CD14-positive monocyte (primary cell): Measurements from ENCODE around the gene MISP3. TPM values are rescaled to one million over a fixed set of nuclear protein-coding genes. Genes with fewer than 3 reads are reported as not detected.

Experiments used
- DNase-seq, 3 donors: peaks; one replicate each; pipeline ENCODE4 v3.0.0-alpha.2; 2011 to 2022
- H2AFZ ChIP-seq: 2 replicates; pipeline ENCODE4 v1.6.0; 2012; ENCODE audit warnings: mild to moderate bottlenecking, low read depth, low read length, inconsistent platforms; ENCODE audit not compliant: insufficient read depth, poor library complexity, severe bottlenecking
- H3K27ac ChIP-seq, 2 donors: 1 replicate in 1 of 2; 2 replicates in 1 of 2; pipeline ENCODE4 v1.5.1; 2012 to 2013; ENCODE audit warnings: low read length in 2 of 2, control low read depth in 1 of 2, inconsistent platforms in 1 of 2, low read depth in 1 of 2, mild to moderate bottlenecking in 1 of 2
- H3K27me3 ChIP-seq, 2 donors: one replicate each; pipeline versions ENCODE4 v1.6.0 to v1.6.1; 2011 to 2013; ENCODE audit warnings: low read length in 2 of 2; ENCODE audit not compliant: control insufficient read depth in 2 of 2, insufficient read depth in 2 of 2
- H3K36me3 ChIP-seq, 2 donors: replicated peaks in 1 of 2; 1 replicate in 1 of 2; 2 replicates in 1 of 2; pipeline versions ENCODE4 v1.5.1 to v1.6.1; 2012 to 2013; ENCODE audit warnings: low read length in 2 of 2, control low read depth in 1 of 2, inconsistent platforms in 1 of 2, mild to moderate bottlenecking in 1 of 2; ENCODE audit not compliant: insufficient read depth in 2 of 2, control insufficient read depth in 1 of 2
- H3K4me1 ChIP-seq, 2 donors: 1 replicate in 1 of 2; 2 replicates in 1 of 2; pipeline versions ENCODE4 v1.5.1 to v1.6.1; 2012 to 2013; ENCODE audit warnings: low read length in 2 of 2, control low read depth in 1 of 2, inconsistent platforms in 1 of 2, mild to moderate bottlenecking in 1 of 2, moderate library complexity in 1 of 2; ENCODE audit not compliant: insufficient read depth in 2 of 2, control insufficient read depth in 1 of 2
- H3K4me2 ChIP-seq: replicated peaks from 2 replicates; pipeline ENCODE3; 2012; ENCODE audit warnings: low read length, moderate library complexity, mild to moderate bottlenecking; ENCODE audit not compliant: poor library complexity, severe bottlenecking; ENCODE audit errors: extremely low read depth
- H3K4me3 ChIP-seq, 3 experiments: fragments of 200-600 bp in 1 of 3; sonication (generic) in 1 of 3; replicated peaks in 1 of 3; 1 replicate in 2 of 3; 2 replicates in 1 of 3; pipeline ENCODE4 v1.5.1; 2011 to 2013; ENCODE audit warnings: low read length in 3 of 3, mild to moderate bottlenecking in 3 of 3, control low read depth in 2 of 3, low read depth in 2 of 3, inconsistent platforms in 1 of 3, moderate library complexity in 1 of 3
- H3K79me2 ChIP-seq: 2 replicates; pipeline ENCODE4 v1.6.0; 2012; ENCODE audit warnings: mild to moderate bottlenecking, control low read depth, inconsistent platforms, low read length, moderate library complexity; ENCODE audit not compliant: insufficient read depth
- H3K9ac ChIP-seq: 2 replicates; pipeline ENCODE4 v1.6.0; 2017; ENCODE audit warnings: low read length, mild to moderate bottlenecking; ENCODE audit not compliant: insufficient read depth, poor library complexity, severe bottlenecking
- H3K9me3 ChIP-seq, 2 donors: replicated peaks in 1 of 2; 1 replicate in 1 of 2; 2 replicates in 1 of 2; pipeline versions ENCODE4 v1.5.1 to v1.6.1; 2012 to 2013; ENCODE audit warnings: low read length in 2 of 2, control low read depth in 1 of 2; ENCODE audit not compliant: control insufficient read depth in 1 of 2, insufficient read depth in 1 of 2
- H4K20me1 ChIP-seq: 2 replicates; pipeline ENCODE4 v1.6.0; 2012; ENCODE audit warnings: mild to moderate bottlenecking, low read length, control low read depth, moderate library complexity; ENCODE audit not compliant: insufficient read depth
- H3K27ac Mint-ChIP-seq, 7 donors: one replicate each; pipeline ENCODE4 v1.8.0; 2020; ENCODE audit warnings: mild to moderate bottlenecking in 7 of 7, mixed read lengths in 7 of 7, moderate library complexity in 6 of 7, inconsistent platforms in 2 of 7
- H3K27me3 Mint-ChIP-seq, 3 donors: one replicate each; pipeline ENCODE4 v1.8.0; 2021 to 2022; ENCODE audit warnings: low read depth in 3 of 3, mild to moderate bottlenecking in 3 of 3, mixed read lengths in 3 of 3, moderate library complexity in 3 of 3, inconsistent platforms in 1 of 3
- H3K36me3 Mint-ChIP-seq, 2 donors: one replicate each; pipeline ENCODE4 v1.8.0; 2020; ENCODE audit warnings: mixed read lengths in 2 of 2, inconsistent platforms in 1 of 2, mild to moderate bottlenecking in 1 of 2
- H3K4me1 Mint-ChIP-seq: one replicate; pipeline ENCODE4 v1.8.0; 2020; ENCODE audit warnings: mild to moderate bottlenecking, mixed read lengths
- H3K4me3 Mint-ChIP-seq, 2 donors: one replicate each; pipeline ENCODE4 v1.8.0; 2020; ENCODE audit warnings: mild to moderate bottlenecking in 2 of 2, mixed read lengths in 2 of 2, moderate library complexity in 1 of 2
- H3K9me3 Mint-ChIP-seq, 7 donors: one replicate each; pipeline ENCODE4 v1.8.0; 2020 to 2022; ENCODE audit warnings: mixed read lengths in 7 of 7, mild to moderate bottlenecking in 6 of 7, moderate library complexity in 6 of 7, inconsistent platforms in 2 of 7
- CTCF ChIP-seq: fragments of 200-600 bp; IDR thresholded peaks from one replicate; pipeline ENCODE4 v1.8.0; 2022; ENCODE audit warnings: antibody characterized with exemption, mild to moderate bottlenecking
- WGBS: methylation state at CpG from one replicate; pipeline ENCODE4 v1.1.5; 2013; ENCODE audit warnings: missing lambda C conversion rate; ENCODE audit not compliant: insufficient coverage; 5-methylcytosine and 5-hydroxymethylcytosine counted together
- intact Hi-C, 2 donors: fragments of 100-400 bp; cut with micrococcal nuclease; formaldehyde crosslinking; loops; one replicate each; pipeline versions ENCODE4 v1.15.0 to v1.15.1; 2023
- polyA plus RNA-seq, 3 donors: library from polyadenylated mRNA; depleted of rRNA in 1 of 3; unstranded in 2 of 3; stranded (reverse) in 1 of 3; fragments of 300-500 nt in 2 of 3; fragments of >200 nt in 1 of 3; fragmentation: Illumina TruSeq in 2 of 3; gene quantifications; 1 replicate in 2 of 3; 2 replicates in 1 of 3; pipeline ENCODE4 v1.2.3, GENCODE V29; 2012 to 2021

Gene MISP3
- polyA plus RNA-seq, 3 donors = 0.42 to 0.77 (median 0.52) TPM

- peaks cover 80% of the 10 kb centered on the region for H3K79me2 ChIP-seq
- H3K36me3 ChIP-seq = peaks cover under 1 to 7% of the 10 kb centered on the region in 2 donors
- Mint-ChIP-seq H3K27me3 (peaks cover 0 to 1% (median 0%) of the 10 kb centered on the region in 3 donors), H3K4me1 (peaks cover 72% of the 10 kb centered on the region), H3K4me3 (peak overlapping the region; percentile 91 to 95), H3K9me3 (no peaks in the 10 kb centered on the region), H3K27ac (peak overlapping the region; percentile 85 to 97 (median 90)), H3K36me3 (peaks cover 2 to 27% of the 10 kb centered on the region in 2 donors)
- H2AFZ ChIP-seq = no peak overlapping the region
- no peak for TF ChIP-seq CTCF
- peaks cover 62% of the 10 kb centered on the region for H4K20me1 ChIP-seq
- peak overlapping the region; percentile 88 to 99 (median 90) for H3K4me3 ChIP-seq
- H3K4me2 ChIP-seq = peak overlapping the region; percentile 99
- peaks cover 69 to 81% of the 10 kb centered on the region in 2 donors for H3K4me1 ChIP-seq
- no peak overlapping the region for H3K9ac ChIP-seq
- DNase-seq = no peak
- intact Hi-C loops = loop anchor here (2.0 to 5.0 kb wide), 5 partner anchors 19 to 113 kb away; partner anchors contain the start of gene ASF1B (in 1 of the 2)
- H3K27me3 ChIP-seq = no peaks in the 10 kb centered on the region
- 91% methylated on average over 3 of the region's 5 CpGs for WGBS
- H3K9me3 ChIP-seq = no peaks in the 10 kb centered on the region
- peak overlapping the region; percentile 70 to 86 for H3K27ac ChIP-seq
Observed at GRCh38 chr19:14115756-14116155, 43.2 kb downstream of the MISP3 start.

GRCh38 chr19:14116525-14116917 lies 43.9 kb downstream of the MISP3 start:
- whole genome bisulfite sequencing = 0% methylated on average over 3 of the region's 6 CpGs
- Mint-ChIP-seq H3K27ac (peak overlapping the region; percentile 80 to 97 (median 90)), H3K27me3 (peaks cover 0 to 1% (median 0%) of the 10 kb centered on the region in 3 donors), H3K4me3 (peak overlapping the region; percentile 91 to 95), H3K9me3 (no peaks in the 10 kb centered on the region), H3K4me1 (peaks cover 74% of the 10 kb centered on the region), H3K36me3 (peaks cover 0 to 21% of the 10 kb centered on the region in 2 donors)
- Histone ChIP-seq H2AFZ (peak overlapping the region; percentile 29), H3K4me1 (peaks cover 69 to 81% of the 10 kb centered on the region in 2 donors), H3K4me2 (peak overlapping the region; percentile 99), H3K27ac (peak overlapping the region in 1 of 2 donors; percentile 86), H3K27me3 (no peaks in the 10 kb centered on the region), H3K79me2 (peaks cover 76% of the 10 kb centered on the region), H3K9ac (peak overlapping the region; percentile 82), H4K20me1 (peaks cover 54% of the 10 kb centered on the region), H3K36me3 (no peaks in the 10 kb centered on the region), H3K9me3 (no peaks in the 10 kb centered on the region), H3K4me3 (peak overlapping the region; percentile 88 to 99 (median 90))
- TF ChIP-seq CTCF = no peak
- no peak for DNase-seq
- intact Hi-C loops = loop anchor here (2.0 to 5.0 kb wide), 3 partner anchors 34 to 114 kb away; no protein-coding TSS in a partner anchor
